Ascending aorta (tissue), 2 donors: Measurements from ENCODE around the gene C3orf22. TPM values are rescaled to one million over a fixed set of nuclear protein-coding genes. Genes with fewer than 3 reads are reported as not detected.

Experiments
- DNase-seq, 2 donors: peaks; one replicate each; pipeline ENCODE4 v3.0.0-alpha.2; 2019; ENCODE audit warnings: low spot score in 2 of 2
- H3K27ac ChIP-seq, 2 donors: fragments of 200-600 bp; sonication (generic); one replicate each; pipeline ENCODE4 v1.5.1; 2016 to 2017; ENCODE audit warnings: mild to moderate bottlenecking in 1 of 2
- H3K27me3 ChIP-seq: fragments of 200-600 bp; sonication (generic); one replicate; pipeline ENCODE4 v1.5.1; 2017
- H3K36me3 ChIP-seq, 2 donors: fragments of 200-600 bp; sonication (generic); one replicate each; pipeline ENCODE4 v1.5.1; 2016
- H3K4me1 ChIP-seq, 2 donors: fragments of 200-600 bp; sonication (generic); one replicate each; pipeline ENCODE4 v1.5.1; 2016 to 2017; ENCODE audit warnings: mild to moderate bottlenecking in 1 of 2
- H3K4me3 ChIP-seq, 2 donors: fragments of 200-600 bp; sonication (generic); one replicate each; pipeline ENCODE4 v1.5.1; 2016 to 2017; ENCODE audit warnings: mild to moderate bottlenecking in 1 of 2
- H3K9me3 ChIP-seq, 2 donors: fragments of 200-600 bp; sonication (generic); one replicate each; pipeline ENCODE4 v1.5.1; 2016
- CTCF ChIP-seq, 3 experiments: fragments of 200-600 bp in 2 of 3; fragments of 450-650 bp in 1 of 3; sonication (generic) in 2 of 3; IDR thresholded peaks; one replicate each; pipeline ENCODE4 v1.5.1; 2016 to 2019; ENCODE audit warnings: antibody characterized with exemption in 3 of 3, mild to moderate bottlenecking in 1 of 3, moderate library complexity in 1 of 3
- intact Hi-C: fragments of 100-400 bp; cut with DNase I; formaldehyde crosslinking; loops from one replicate; pipeline ENCODE4 v1.15.1; 2023
- total RNA-seq: library from RNA; depleted of rRNA; stranded (reverse); fragments of >200 nt; gene quantifications from one replicate; pipeline ENCODE4 v1.1.0, GENCODE V29; 2016

C3orf22 gene
- total RNA-seq, 1 donor from 2014 or later: not detected

- intact Hi-C loops: no loop called here
- Histone ChIP-seq H3K9me3 (no peaks in the 10 kb centered on the region), H3K4me1 (no peaks in the 10 kb centered on the region)
Observed at GRCh38 chr3:126554560-126555525, 3.9 kb downstream of the C3orf22 start.

DNA sequence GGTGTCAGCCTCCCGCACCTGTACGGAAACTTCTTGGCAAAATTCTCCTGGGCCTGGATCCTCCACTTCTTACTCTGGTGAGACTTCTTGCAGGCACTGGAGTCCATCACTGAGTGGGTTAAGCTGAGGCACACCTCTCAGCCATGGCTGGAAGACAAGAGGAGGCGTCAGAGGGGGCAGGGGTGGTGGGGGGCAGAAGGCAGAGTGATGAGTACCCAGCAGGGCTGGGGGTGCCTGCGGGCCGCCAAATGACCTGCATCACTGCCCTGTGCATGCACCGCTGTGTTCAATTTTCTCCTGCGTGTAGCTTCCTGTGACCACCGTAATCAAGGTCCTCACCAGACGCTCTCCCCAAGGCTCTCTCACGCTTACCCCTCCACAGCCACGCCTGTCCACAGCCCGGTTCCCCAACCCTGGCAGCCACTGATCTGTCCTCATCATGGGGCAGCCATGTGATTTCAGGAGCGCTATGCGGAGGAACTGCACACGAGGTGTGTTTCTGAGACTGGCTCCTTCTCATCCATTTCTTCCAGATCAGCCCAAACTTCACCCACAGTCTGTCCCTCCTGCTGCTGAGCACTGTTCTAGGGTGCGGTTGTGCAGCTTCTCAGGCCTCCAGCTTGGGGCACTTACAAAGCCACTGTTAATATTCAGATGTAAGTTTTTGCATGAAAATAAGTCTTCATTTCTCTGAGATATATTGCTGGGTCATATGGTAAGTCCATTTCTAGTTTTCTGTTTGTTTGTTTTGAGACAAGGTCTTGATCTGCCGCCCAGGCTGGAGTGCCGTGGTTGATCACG, 5.2 kb downstream of the C3orf22 start:
- Histone ChIP-seq H3K4me3 (no peak overlapping the region), H3K27ac (no peak overlapping the region), H3K4me1 (no peaks in the 10 kb centered on the region), H3K9me3 (no peaks in the 10 kb centered on the region), H3K36me3 (no peaks in the 10 kb centered on the region), H3K27me3 (no peaks in the 10 kb centered on the region)
- intact Hi-C loops: no loop called here
- DNase-seq: peak in 1 of 2 donors; percentile 40
- TF ChIP-seq CTCF (IDR thresholded peaks at IDR 0.05): no peak

More at GRCh38 chr3:126554560-126555525, 3.9 kb downstream of the C3orf22 start:
- Histone ChIP-seq H3K27ac (no peak overlapping the region), H3K4me3 (no peak overlapping the region), H3K27me3 (no peaks in the 10 kb centered on the region), H3K36me3 (no peaks in the 10 kb centered on the region)
- DNase-seq: peak in 1 of 2 donors; percentile 55
- TF ChIP-seq CTCF (IDR thresholded peaks at IDR 0.05): no peak

DNA sequence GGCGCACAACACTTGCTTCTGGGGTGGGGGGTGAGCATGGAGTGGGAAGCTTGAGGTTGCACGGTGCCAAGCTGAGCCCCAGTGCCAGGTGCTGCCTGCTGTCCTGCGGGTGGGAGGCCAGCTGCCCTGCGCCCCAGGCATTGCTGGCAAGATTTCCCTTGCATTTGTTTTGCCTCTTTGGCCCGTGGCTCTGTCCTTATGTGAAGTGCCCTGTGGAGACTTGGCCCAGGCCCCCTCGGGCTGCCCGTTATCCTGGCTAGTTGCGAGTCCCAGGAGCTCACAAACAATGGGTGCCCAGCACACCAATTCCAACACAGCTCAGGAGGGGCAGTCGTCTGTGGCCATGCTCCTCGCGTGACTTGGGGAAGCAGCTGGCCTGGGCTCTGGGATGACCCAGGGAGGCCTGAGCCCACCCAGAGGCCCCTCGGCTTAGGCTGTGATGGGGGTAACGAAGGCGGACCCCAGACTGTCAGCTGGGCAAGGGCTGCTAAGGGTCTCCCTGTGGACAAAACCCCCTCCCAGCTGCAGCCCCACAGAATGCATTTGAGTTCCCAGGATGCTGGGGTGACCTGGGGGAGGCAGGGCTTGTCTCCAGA, 5.9 kb downstream of the C3orf22 start:
- no peak for TF ChIP-seq CTCF (IDR thresholded peaks at IDR 0.05)

GRCh38 chr3:126551839-126552687, 6.7 kb downstream of the C3orf22 start:
- no peaks in the 10 kb centered on the region for H3K27me3 ChIP-seq
- H3K36me3 ChIP-seq: no peaks in the 10 kb centered on the region
- no peak overlapping the region for H3K4me3 ChIP-seq
- TF ChIP-seq CTCF (IDR thresholded peaks at IDR 0.05): no peak
- H3K4me1 ChIP-seq: no peaks in the 10 kb centered on the region
- intact Hi-C loops: no loop called here
- DNase-seq: peak in 1 of 2 donors; percentile 50
- H3K9me3 ChIP-seq: no peaks in the 10 kb centered on the region
- H3K27ac ChIP-seq: no peak overlapping the region

More for the DNA sequence above, 5.9 kb downstream of the C3orf22 start:
- no peaks in the 10 kb centered on the region for H3K27me3 ChIP-seq
- intact Hi-C loops: no loop called here
- H3K4me3 ChIP-seq: no peak overlapping the region
- no peaks in the 10 kb centered on the region for H3K9me3 ChIP-seq
- H3K27ac ChIP-seq: no peak overlapping the region
- H3K36me3 ChIP-seq: no peaks in the 10 kb centered on the region
- no peak for DNase-seq
- H3K4me1 ChIP-seq: no peaks in the 10 kb centered on the region
